ENCODE results near the gene TMEM170B.
A peak's percentile ranks its signal among the peaks of the same experiment; 100 is the strongest.
"Not testable (repeated sequence)": the region's sequence is repeated elsewhere in the genome, so short reads cannot be mapped to it uniquely, and the experiment has no call there.

The TMEM170B gene

DNA sequence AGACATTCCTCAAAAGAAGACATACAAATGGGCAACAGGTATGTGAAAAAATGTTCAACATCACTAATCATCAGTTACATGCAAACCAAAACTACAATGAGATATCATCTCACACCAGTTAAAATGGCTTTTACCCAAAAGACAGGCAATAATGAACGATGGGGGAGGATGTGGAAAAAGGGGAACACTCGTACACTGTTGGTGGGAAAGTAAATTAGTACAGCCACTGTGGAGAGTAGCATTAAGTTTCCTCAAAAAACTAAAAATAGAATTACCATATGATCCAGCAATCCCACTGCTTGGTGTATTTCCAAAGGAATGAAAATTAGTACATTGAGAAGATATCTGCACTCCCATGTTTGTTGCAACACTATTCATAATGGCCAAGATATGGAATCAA lies 8.6 kb upstream of the TMEM170B start:
- DNase-seq = no peak

GRCh38 chr6:11532097-11532496 lies 5.5 kb upstream of the TMEM170B start:
- no peak for DNase-seq

DNA sequence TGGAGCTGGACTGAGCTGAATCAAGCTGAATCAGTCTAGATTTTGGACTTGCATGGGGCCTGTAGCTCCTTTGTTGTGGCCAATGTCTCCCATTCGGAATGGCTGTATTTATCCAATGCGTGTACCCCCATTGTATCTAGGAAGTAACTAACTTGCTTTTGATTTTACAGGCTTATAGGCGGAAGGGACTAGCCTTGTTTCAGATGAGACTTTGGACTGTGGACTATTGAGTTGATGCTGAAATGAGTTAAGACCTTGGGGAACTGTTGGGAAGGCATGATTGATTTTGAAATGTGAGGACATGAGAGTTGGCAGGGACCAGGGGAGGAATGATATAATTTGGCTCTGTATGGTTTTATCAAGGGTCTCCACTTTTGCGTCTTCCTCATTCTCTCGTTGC lies 3.0 kb upstream of the TMEM170B start:
- DNase-seq = no peak

GRCh38 chr6:11535801-11536230 lies 1.7 kb upstream of the TMEM170B start:
- DNase-seq = peak; percentile 25

GRCh38 chr6:11536795-11537194 lies 754 bp upstream of the TMEM170B start:
- DNase-seq = no peak

- DNase-seq = peak; percentile 6
These were observed 686 bp downstream of the TMEM170B start for GRCh38 chr6:11538052-11538818.

- DNase-seq = no peak
These were observed 1.4 kb downstream of the TMEM170B start for GRCh38 chr6:11538819-11539468.

DNA sequence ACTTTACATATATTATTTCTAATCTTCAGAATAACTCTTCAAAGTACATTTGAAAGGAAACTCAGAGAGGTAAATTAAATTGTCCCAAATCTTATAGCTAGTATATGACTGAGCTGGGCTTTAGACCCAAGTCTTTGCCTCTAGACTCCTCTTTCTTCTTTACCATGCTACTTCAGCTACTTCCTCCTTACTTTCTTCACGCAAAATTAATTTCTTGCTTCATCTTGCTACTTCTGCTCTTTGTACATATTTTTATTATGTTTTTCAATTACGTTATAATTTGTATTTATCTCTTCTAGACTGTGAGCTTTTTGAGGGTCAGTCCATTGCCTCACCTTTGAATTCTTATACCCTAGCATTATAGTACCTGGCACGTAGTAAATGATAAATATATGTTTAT lies 5.3 kb downstream of the TMEM170B start:
- DNase-seq = no peak

- no peak for DNase-seq
These were observed 6.5 kb downstream of the TMEM170B start for GRCh38 chr6:11543919-11544518.

DNA sequence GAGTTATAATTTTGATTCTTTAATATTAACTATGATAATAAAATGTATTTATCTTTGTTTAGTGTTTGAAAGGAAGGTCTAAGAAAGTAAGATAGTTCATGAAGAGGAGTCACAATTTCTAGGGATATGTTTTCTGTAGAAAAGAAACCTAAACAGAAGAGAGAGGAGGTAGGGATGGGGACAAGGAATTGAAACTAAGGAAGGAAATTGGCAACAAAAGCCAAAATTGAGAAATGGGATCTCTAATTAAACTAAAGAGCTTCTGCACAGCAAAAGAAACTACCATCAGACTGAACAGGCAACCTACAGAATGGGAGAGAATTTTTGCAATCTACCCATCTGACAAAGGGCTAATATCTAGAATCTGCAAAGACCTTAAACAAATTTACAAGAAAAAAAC lies 10.3 kb downstream of the TMEM170B start:
- not testable (repeated sequence) for DNase-seq

- not testable (repeated sequence) for DNase-seq
These were observed 11.0 kb downstream of the TMEM170B start for GRCh38 chr6:11548578-11548977.

DNA sequence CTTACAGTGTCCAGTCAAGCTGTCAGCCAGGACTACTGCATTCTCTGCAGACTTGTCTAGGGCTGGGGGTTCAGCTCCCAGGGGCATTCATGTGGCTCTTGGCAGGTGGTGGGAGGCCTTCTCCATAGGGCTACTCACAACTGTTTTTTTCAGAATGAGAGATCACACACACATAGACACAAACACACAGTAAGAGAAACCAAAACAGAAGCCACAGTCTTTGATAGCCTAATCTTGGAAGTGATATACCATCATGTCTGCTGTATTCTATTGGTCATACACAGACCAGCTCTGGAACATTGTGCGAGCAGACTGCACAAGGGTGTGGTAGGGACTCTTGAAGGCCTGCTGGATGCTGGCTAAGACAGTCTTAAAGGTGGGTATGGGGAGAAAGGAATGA lies 13.5 kb downstream of the TMEM170B start:
- no peak for DNase-seq

DNA sequence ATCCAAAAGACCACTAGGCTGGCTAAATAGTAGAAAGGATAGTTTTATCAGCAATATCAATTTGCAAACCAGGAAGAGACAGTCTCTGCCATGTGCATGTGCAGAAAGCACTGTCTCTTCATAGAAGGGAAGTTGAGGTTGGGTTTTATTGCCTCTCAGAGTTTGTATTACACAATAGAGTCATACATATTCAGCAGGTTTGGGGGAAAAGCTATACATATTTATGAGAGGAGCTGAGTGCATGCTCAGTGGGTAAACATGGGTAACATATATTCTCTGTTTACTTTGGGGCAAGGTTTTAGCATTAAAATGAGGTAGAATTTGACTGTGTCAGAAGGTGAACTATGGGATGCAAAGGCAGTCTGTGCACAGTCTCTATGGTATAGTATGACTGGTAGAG lies 14.9 kb downstream of the TMEM170B start:
- DNase-seq = no peak

DNA sequence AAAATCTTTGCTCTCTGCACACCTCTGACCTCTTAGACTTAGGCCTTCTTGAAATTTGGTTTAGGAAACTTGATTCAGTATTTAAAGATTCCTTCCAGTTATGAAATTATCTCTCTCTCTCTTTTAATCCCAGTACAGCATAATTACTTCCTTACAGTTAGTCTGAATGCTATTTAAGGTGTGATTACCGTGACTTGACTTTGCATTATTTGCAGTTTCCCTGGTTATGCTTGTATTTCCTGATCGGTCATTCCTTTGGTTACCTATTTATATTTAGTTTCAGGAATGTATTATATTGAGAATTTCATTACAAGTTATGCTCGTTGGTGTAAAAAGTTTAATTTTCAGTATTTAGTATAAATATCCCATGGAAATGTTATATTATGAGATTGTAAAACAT lies 16.3 kb downstream of the TMEM170B start:
- no peak for DNase-seq

DNA sequence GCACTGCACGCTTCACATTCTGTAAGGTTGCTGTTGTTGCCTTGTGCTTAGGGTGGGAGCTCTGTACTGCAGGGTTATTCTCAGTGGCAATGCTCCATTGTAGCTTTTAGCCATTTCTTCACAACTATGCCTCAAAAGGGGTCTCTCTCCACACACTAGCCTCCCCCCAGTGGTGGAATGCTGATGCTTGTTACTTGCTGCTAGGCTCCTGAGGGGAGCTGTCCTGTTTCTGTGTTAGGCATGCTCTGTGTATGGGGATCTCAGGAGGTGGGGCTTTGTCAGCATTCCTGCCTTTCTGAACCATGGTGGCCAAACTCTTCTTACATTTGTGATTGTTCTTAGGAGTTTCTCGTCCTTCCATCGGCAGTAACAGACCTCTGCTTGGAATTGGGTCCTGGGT lies 18.8 kb downstream of the TMEM170B start:
- DNase-seq = no peak

DNA sequence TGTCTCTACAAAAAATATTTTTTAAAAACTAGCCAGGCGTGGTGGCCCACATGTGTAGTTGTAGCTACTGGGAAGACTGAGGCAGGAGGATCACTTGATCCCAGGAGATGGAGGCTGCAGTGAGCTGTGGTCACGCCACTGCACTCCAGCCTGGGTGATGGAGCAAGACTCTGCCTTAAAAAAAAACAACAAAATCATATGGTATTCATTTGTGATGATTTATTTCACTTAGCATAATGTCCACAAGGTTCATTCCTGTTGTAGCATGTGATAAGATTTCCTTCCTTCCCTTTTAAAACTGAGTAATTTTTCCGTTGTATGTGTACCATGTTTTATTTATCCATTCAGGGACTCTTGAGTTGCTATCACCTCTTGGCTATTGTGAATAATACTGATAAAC lies 26.2 kb downstream of the TMEM170B start:
- DNase-seq = no peak

GRCh38 chr6:11566609-11567008 lies 29.1 kb downstream of the TMEM170B start:
- DNase-seq = no peak

DNA sequence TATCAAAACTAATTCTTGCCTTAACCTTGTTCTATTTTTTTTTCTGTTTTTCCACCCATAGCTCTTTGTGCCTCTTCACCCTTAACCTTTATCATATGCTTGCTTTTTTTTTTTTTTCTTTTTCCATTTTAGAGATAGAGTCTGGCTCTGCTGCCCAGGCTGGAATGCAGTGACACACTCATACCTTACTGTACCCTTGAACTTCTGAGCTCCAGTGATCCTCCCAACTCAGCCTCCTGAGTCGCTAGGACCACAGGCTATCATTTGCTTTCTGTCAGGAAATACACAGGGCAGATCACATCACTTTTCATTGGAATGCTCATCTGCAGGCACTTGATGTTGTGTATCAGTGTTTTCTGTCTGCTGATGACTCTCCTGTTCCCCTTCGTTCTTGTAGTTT lies 33.5 kb downstream of the TMEM170B start:
- DNase-seq = no peak

DNA sequence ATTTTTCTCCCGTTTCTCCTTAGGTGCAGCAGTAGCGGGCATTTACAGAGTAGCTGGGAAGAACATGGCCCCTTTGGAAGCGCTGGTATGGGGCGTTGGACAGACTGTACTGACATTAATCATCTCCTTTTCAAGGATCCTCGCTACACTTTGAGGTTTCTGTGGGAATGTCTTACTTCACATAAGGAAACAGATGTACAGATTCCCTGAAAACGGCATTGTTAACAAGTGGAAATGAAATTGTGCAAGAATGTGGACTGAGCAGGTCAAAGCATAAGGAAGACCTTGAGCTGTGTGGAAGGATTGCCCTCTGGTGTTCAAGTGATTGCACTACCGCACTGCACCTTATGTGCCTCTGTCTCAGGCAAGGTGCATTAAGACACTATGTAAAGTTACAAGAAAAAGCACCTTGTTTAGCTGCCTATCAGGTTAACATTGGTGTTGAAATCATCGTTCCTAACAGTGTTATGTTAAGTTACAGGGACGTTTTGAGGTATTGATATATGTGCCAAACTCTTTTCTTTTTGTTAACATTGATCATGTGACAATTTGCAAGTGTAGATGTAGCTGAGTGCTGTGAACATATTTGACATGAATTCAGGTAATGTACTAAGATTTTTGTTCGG lies 38.0 kb downstream of the TMEM170B start:
- DNase-seq = peak; percentile 69

DNA sequence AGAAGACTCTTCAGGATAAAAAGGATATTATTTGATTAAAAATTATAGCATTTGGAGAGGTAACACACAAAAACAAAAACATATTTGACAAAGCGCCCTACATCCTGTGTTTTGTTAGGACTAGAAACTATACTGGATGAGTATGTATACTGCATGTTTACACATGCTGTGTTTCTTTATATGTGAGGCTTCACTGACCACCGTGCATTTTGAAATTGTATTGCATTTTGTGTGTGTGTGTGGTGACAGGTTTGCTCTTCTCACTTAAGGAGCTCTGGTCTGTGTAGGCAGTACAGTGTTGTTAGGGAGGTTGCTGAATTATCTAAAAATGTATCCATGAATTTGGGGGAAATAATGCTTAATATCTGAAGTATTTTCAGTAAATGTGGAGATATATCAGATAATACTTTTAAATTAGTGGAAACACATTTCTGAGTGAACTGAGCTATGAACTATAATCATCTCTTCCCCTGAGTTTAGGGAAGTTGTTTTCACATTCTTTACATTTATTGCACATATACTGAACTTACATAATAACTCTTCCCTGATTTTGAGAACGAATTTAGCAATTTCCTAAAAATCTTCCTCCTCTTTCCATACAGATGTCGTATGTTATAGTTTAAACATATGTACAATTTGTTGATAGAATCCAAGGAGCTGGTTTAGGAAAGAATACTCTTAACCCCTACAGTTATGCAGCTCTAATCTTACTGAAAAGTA lies 43.3 kb downstream of the TMEM170B start:
- no peak for DNase-seq

- DNase-seq = peak; percentile 44
These were observed 46.7 kb downstream of the TMEM170B start for GRCh38 chr6:11584244-11584643.

GRCh38 chr6:11585426-11586016 lies 48.0 kb downstream of the TMEM170B start:
- peak; percentile 74 for DNase-seq

Data from fibroblast of skin of scalp (primary cell).